ENCODE data around the gene WNT3A.

DNA sequence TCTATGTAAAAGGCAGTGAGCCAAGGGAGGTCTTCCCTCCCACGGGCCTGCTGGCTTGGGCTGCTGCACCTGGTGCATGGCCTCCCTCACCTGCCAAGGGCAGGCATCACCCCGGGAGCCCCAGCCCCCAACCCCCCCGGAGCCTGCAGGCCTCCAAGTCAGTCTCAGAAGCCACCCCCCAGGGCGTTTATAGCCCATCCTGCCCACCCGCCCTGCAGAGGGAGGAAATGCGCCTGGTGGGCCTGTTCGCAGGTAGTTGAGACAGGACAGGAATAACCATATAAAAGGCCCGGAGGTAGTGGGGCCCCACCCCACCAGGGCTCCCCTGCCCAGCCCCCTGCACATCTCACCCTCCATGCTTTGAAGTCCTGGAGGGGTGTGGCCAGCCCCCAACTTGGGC is 57.5 kb downstream of the WNT3A start:
- TF ChIP-seq, protein P1, sequence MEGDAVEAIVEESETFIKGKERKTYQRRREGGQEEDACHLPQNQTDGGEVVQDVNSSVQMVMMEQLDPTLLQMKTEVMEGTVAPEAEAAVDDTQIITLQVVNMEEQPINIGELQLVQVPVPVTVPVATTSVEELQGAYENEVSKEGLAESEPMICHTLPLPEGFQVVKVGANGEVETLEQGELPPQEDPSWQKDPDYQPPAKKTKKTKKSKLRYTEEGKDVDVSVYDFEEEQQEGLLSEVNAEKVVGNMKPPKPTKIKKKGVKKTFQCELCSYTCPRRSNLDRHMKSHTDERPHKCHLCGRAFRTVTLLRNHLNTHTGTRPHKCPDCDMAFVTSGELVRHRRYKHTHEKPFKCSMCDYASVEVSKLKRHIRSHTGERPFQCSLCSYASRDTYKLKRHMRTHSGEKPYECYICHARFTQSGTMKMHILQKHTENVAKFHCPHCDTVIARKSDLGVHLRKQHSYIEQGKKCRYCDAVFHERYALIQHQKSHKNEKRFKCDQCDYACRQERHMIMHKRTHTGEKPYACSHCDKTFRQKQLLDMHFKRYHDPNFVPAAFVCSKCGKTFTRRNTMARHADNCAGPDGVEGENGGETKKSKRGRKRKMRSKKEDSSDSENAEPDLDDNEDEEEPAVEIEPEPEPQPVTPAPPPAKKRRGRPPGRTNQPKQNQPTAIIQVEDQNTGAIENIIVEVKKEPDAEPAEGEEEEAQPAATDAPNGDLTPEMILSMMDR (conservative IDR thresholded peaks at IDR 0.05; ENCODE audit: low read length): no peak
- no peak for TF ChIP-seq EZH2phosphoT487 (IDR thresholded peaks at IDR 0.05; ENCODE audit: borderline replicate concordance)

All from Loucy (cell line).